Panc1 (cell line): ENCODE data around the gene TBC1D22B. TPM values are rescaled to one million over a fixed set of nuclear protein-coding genes. Genes with fewer than 3 reads are reported as not detected.
"Not testable (repeated sequence)": the region's sequence is repeated elsewhere in the genome, so short reads cannot be mapped to it uniquely, and the experiment has no call there.

Experiments
- ATAC-seq: fragments of 200-7000 bp; cut with Tn5 transposase; 2 replicates; pipeline ENCODE4 v1.9.1; 2020; ENCODE audit warnings: mild to moderate bottlenecking, moderate library complexity
- BruUV-seq: library from RNA; stranded (reverse); fragments of 400-500 nt; replicated peaks from 2 replicates; lab custom pipeline; 2021; lab: Mats Ljungman, UMichigan
- CTCF ChIA-PET: fragments of 300-600 bp; sonication (Branson Sonifier 250); formaldehyde crosslinking; loops from one replicate; lab custom pipeline; 2022; ENCODE audit warnings: antibody characterized with exemption; lab: Charles Lee
- POLR2A ChIA-PET: fragments of 300-600 bp; sonication (Branson Sonifier 250); formaldehyde crosslinking; loops from one replicate; lab custom pipeline; 2022; ENCODE audit warnings: antibody characterized with exemption; lab: Charles Lee
- DNase-seq: peaks from one replicate; pipeline ENCODE4 v3.0.0-alpha.2; 2010; ENCODE audit warnings: low read depth, low spot score
- H3K27ac ChIP-seq: 2 replicates; pipeline ENCODE4 v1.5.1; 2011; ENCODE audit warnings: mild to moderate bottlenecking, low read length, inconsistent platforms
- H3K27me3 ChIP-seq: fragments of 200-500 bp; sonication (Bioruptor generic); 2 replicates; pipeline ENCODE4 v1.6.0; 2014; ENCODE audit warnings: low read length, inconsistent platforms; ENCODE audit not compliant: control insufficient read depth, insufficient read depth
- H3K36me3 ChIP-seq: fragments of 200-500 bp; sonication (Bioruptor generic); 2 replicates; pipeline ENCODE4 v1.5.1; 2014; ENCODE audit warnings: inconsistent platforms, mild to moderate bottlenecking, low read length, moderate library complexity; ENCODE audit not compliant: control insufficient read depth, insufficient read depth
- H3K4me1 ChIP-seq: 2 replicates; pipeline ENCODE4 v1.5.1; 2011; ENCODE audit warnings: inconsistent platforms, mild to moderate bottlenecking, low read length, moderate library complexity; ENCODE audit not compliant: control insufficient read depth, insufficient read depth
- H3K4me3 ChIP-seq, 2 experiments: 2 replicates each; pipeline ENCODE4 v1.5.1; 2011 to 2012; ENCODE audit warnings: low read depth in 2 of 2, low read length in 2 of 2, mild to moderate bottlenecking in 2 of 2, inconsistent platforms in 1 of 2, moderate library complexity in 1 of 2
- H3K9me3 ChIP-seq: fragments of 200-500 bp; sonication (Bioruptor generic); 2 replicates; pipeline ENCODE4 v1.5.1; 2014; ENCODE audit warnings: low read depth, mild to moderate bottlenecking, inconsistent platforms, low read length, moderate library complexity; ENCODE audit not compliant: control insufficient read depth, insufficient read depth
- POLR2AphosphoS5 ChIP-seq: IDR thresholded peaks from 2 replicates; pipeline ENCODE4 v1.6.1; 2012; ENCODE audit warnings: mild to moderate bottlenecking, low read depth, low read length, moderate library complexity
- SIN3A ChIP-seq: IDR thresholded peaks from 2 replicates; pipeline ENCODE4 v1.6.1; 2012; ENCODE audit warnings: low read depth, mild to moderate bottlenecking, low read length, moderate library complexity, borderline replicate concordance; ENCODE audit not compliant: insufficient read depth
- TCF7L2 ChIP-seq: IDR thresholded peaks from 2 replicates; pipeline ENCODE4 v1.6.1; 2011; ENCODE audit warnings: mild to moderate bottlenecking, low read depth, low read length, inconsistent platforms
- in situ Hi-C: cut with HindIII; loops from 2 replicates; pipeline ENCODE4 v1.10.0; 2016; ENCODE audit warnings: low sequenced_read_pairs, low pct_unique_long_range_greater_than_20kb
- intact Hi-C: fragments of 100-400 bp; cut with micrococcal nuclease; formaldehyde crosslinking; loops from one replicate; pipeline ENCODE4 v1.10.0; 2022; ENCODE audit not compliant: unreplicated experiment
- total RNA-seq: library from RNA; stranded (reverse); gene quantifications from one replicate; pipeline ENCODE4 v1.2.1, GENCODE V29; 2021; ENCODE audit not compliant: unreplicated experiment
- TF ChIP-seq, protein P1 (sequence below): fragments of 450-650 bp; IDR thresholded peaks from 2 replicates; pipeline ENCODE4 v1.5.1; 2017; ENCODE audit warnings: mild to moderate bottlenecking
- TF ChIP-seq, protein P2 (sequence below), 2 experiments: IDR thresholded peaks; 2 replicates each; pipeline ENCODE4 v1.6.1; 2011 to 2012; ENCODE audit warnings: low read depth in 2 of 2, control low read depth in 1 of 2, low read length in 1 of 2, mild to moderate bottlenecking in 1 of 2, moderate library complexity in 1 of 2; ENCODE audit not compliant: insufficient read depth in 1 of 2

The TBC1D22B gene
- total RNA-seq, 1 experiment from 2014 or later: 13.0 TPM

DNA sequence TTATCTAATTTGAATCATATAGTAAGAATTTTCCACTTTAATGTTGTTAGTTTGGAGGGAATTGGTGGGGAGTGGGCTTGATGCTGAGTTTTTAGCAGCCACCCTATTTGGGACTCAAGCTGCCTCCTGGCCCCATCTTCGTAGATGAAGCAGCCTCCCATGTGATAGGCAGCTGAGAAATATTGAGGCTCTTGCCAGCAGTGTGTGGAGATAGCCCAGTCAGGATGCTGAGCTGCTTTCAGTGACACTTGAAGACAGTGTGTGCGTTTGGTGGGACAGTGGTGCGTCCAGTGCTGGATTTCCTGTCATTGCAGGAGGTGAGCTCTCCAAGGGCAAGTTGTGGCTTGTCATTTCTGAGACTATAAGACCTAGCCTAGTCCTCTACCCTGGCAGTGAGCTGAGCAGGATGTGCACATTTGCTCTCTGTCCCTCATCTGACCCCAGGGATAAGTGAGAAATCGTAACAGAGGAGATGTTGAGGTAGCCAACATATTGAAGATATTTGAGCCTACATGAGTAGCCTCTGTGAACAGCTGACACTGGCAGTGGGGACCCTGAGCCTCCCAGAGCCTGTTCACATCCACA is 48.4 kb downstream of the TBC1D22B start:
- no peaks in the 10 kb centered on the region; the same call in 1 of the 2 replicates for H3K36me3 ChIP-seq
- ATAC-seq: no peak

DNA sequence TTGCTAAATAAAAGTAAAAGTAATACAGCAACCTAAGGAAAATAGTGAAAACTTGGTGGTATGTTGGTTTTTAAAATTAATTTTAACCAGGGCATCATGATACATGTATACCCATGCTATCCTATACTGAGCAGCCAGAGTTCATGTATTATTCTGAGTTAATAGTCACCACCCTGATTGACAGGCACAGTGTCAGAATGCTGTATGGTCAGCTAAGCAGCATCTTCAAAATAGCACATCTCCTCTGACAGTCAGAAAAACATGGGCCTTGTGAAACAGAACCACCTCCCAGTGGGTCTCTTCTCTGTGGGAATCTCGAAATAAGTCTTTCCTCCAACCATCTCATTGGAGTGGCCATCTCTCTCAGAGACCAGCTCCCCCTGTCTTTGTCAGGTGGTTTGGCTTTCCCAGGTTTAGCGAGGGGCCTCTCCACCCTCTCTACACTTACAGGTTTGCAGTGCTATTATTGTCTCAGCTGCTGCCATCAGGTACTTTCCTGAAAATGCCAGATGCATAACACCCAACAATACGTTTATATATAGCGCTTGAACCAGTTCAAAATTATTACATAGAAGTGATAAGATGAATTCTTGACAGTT is 49.2 kb downstream of the TBC1D22B start:
- no peak overlapping the region for H3K27ac ChIP-seq
- ChIA-PET POLR2A (no interaction called here), CTCF (no interaction called here)
- no peak for DNase-seq
- no TSS peak for BruUV-seq
- TF ChIP-seq POLR2AphosphoS5 (no peak), SIN3A (no peak), TCF7L2 (no peak)
- TF ChIP-seq, protein P1, sequence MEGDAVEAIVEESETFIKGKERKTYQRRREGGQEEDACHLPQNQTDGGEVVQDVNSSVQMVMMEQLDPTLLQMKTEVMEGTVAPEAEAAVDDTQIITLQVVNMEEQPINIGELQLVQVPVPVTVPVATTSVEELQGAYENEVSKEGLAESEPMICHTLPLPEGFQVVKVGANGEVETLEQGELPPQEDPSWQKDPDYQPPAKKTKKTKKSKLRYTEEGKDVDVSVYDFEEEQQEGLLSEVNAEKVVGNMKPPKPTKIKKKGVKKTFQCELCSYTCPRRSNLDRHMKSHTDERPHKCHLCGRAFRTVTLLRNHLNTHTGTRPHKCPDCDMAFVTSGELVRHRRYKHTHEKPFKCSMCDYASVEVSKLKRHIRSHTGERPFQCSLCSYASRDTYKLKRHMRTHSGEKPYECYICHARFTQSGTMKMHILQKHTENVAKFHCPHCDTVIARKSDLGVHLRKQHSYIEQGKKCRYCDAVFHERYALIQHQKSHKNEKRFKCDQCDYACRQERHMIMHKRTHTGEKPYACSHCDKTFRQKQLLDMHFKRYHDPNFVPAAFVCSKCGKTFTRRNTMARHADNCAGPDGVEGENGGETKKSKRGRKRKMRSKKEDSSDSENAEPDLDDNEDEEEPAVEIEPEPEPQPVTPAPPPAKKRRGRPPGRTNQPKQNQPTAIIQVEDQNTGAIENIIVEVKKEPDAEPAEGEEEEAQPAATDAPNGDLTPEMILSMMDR: no peak
- TF ChIP-seq, protein P2, sequence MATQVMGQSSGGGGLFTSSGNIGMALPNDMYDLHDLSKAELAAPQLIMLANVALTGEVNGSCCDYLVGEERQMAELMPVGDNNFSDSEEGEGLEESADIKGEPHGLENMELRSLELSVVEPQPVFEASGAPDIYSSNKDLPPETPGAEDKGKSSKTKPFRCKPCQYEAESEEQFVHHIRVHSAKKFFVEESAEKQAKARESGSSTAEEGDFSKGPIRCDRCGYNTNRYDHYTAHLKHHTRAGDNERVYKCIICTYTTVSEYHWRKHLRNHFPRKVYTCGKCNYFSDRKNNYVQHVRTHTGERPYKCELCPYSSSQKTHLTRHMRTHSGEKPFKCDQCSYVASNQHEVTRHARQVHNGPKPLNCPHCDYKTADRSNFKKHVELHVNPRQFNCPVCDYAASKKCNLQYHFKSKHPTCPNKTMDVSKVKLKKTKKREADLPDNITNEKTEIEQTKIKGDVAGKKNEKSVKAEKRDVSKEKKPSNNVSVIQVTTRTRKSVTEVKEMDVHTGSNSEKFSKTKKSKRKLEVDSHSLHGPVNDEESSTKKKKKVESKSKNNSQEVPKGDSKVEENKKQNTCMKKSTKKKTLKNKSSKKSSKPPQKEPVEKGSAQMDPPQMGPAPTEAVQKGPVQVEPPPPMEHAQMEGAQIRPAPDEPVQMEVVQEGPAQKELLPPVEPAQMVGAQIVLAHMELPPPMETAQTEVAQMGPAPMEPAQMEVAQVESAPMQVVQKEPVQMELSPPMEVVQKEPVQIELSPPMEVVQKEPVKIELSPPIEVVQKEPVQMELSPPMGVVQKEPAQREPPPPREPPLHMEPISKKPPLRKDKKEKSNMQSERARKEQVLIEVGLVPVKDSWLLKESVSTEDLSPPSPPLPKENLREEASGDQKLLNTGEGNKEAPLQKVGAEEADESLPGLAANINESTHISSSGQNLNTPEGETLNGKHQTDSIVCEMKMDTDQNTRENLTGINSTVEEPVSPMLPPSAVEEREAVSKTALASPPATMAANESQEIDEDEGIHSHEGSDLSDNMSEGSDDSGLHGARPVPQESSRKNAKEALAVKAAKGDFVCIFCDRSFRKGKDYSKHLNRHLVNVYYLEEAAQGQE (IDR thresholded peaks at IDR 0.05; ENCODE audit: insufficient read depth in 1 of 2, low read depth in 2 of 2, low read length in 1 of 2): no peak
- intact Hi-C loops: no loop called here
- in situ Hi-C loops: no loop called here
- H3K4me1 ChIP-seq: no peaks in the 10 kb centered on the region
- H3K9me3 ChIP-seq: no peaks in the 10 kb centered on the region
- ATAC-seq: no peak
- no peaks in the 10 kb centered on the region; the same call in 1 of the 2 replicates for H3K36me3 ChIP-seq
- H3K27me3 ChIP-seq: no peaks in the 10 kb centered on the region
- H3K4me3 ChIP-seq: no peak overlapping the region

More for the DNA sequence above, 48.4 kb downstream of the TBC1D22B start:
- no peaks in the 10 kb centered on the region for H3K9me3 ChIP-seq
- no peaks in the 10 kb centered on the region for H3K4me1 ChIP-seq
- H3K27ac ChIP-seq: no peak overlapping the region
- H3K4me3 ChIP-seq: no peak overlapping the region
- no peaks in the 10 kb centered on the region for H3K27me3 ChIP-seq
- intact Hi-C loops (no loop called here), in situ Hi-C loops (no loop called here)
- TF ChIP-seq POLR2AphosphoS5 (no peak), SIN3A (no peak), TCF7L2 (no peak)
- TF ChIP-seq, protein P1: no peak
- TF ChIP-seq, protein P2 (IDR thresholded peaks at IDR 0.05; ENCODE audit: insufficient read depth in 1 of 2, low read depth in 2 of 2, low read length in 1 of 2): no peak
- DNase-seq: no peak
- ChIA-PET CTCF (no interaction called here), POLR2A (no interaction called here)
- no TSS peak for BruUV-seq

DNA sequence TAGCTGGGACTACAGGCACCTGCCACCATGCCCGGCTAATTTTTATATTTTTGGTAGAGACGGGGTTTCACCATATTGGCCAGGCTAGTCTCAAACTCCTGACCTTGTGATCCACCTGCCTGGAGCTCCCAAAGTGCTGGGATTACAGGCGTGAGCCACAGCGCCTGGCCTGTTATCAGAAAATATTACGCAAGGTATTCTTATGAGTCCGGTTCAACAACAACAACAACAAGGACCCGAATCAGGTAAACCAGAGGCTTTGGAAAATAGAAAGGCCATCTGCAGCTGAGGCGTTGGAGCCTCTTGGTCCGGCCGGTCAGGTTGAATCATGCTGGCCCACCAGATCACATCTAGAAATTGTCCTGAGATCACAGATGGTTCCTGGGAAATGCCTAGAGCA is 49.9 kb downstream of the TBC1D22B start:
- POLR2A ChIA-PET, H3K36me3 ChIP-seq, H3K4me3 ChIP-seq, H3K4me1 ChIP-seq, in situ Hi-C loops, DNase-seq, H3K9me3 ChIP-seq, H3K27ac ChIP-seq, intact Hi-C loops, H3K27me3 ChIP-seq, ATAC-seq, BruUV-seq, CTCF ChIA-PET: not testable (repeated sequence)
